Spleen (tissue), 11 donors: ENCODE results near the gene PDE1C. TPM values are rescaled to one million over a fixed set of nuclear protein-coding genes. Genes with fewer than 3 reads are reported as not detected.

Source experiments
- DNase-seq: peaks from one replicate; pipeline ENCODE4 v3.0.0-alpha.2; 2020
- H3K27ac ChIP-seq, 8 donors: fragments of 200-600 bp; sonication (generic) in 7 of 8; 1 replicate in 4 of 8; 2 replicates in 4 of 8; pipeline versions ENCODE4 v1.5.0 to v1.8.0; 2016 to 2021; ENCODE audit warnings: inconsistent platforms in 4 of 8, mild to moderate bottlenecking in 4 of 8, moderate library complexity in 1 of 8
- H3K27me3 ChIP-seq, 7 donors: fragments of 200-600 bp; sonication (generic) in 6 of 7; replicated peaks in 1 of 7; 1 replicate in 4 of 7; 2 replicates in 3 of 7; pipeline versions ENCODE4 v1.5.0 to v1.8.0; 2016 to 2021; ENCODE audit warnings: inconsistent platforms in 3 of 7, mild to moderate bottlenecking in 1 of 7
- H3K36me3 ChIP-seq, 6 donors: fragments of 200-600 bp; sonication (generic) in 5 of 6; 1 replicate in 4 of 6; 2 replicates in 2 of 6; pipeline versions ENCODE4 v1.5.0 to v1.8.0; 2016 to 2021; ENCODE audit warnings: inconsistent platforms in 2 of 6
- H3K4me1 ChIP-seq, 6 donors: fragments of 200-600 bp; sonication (generic) in 5 of 6; 1 replicate in 3 of 6; 2 replicates in 3 of 6; pipeline versions ENCODE4 v1.5.0 to v1.8.0; 2016 to 2021; ENCODE audit warnings: inconsistent platforms in 3 of 6
- H3K4me3 ChIP-seq, 8 donors: fragments of 200-600 bp; sonication (generic) in 7 of 8; 1 replicate in 4 of 8; 2 replicates in 4 of 8; pipeline versions ENCODE4 v1.5.0 to v1.8.0; 2016 to 2021; ENCODE audit warnings: inconsistent platforms in 4 of 8, mild to moderate bottlenecking in 4 of 8, moderate library complexity in 2 of 8
- H3K9me3 ChIP-seq, 8 donors: fragments of 200-600 bp; sonication (generic) in 7 of 8; 1 replicate in 4 of 8; 2 replicates in 4 of 8; pipeline versions ENCODE4 v1.5.0 to v1.8.0; 2016 to 2021; ENCODE audit warnings: inconsistent platforms in 4 of 8
- POLR2A ChIP-seq, 3 donors: fragments of 450-650 bp; IDR thresholded peaks; one replicate each; pipeline ENCODE4 v1.5.1; 2017; ENCODE audit warnings: antibody characterized with exemption in 3 of 3, mild to moderate bottlenecking in 1 of 3
- POLR2AphosphoS5 ChIP-seq, 3 donors: sonication (generic); formaldehyde crosslinking; IDR thresholded peaks; one replicate each; pipeline ENCODE4 v1.5.1; 2017; ENCODE audit warnings: antibody characterized with exemption in 3 of 3
- WGBS, 5 donors: extraction: QIAGEN DNeasy Blood & Tissue Kit in 3 of 5; methylation state at CpG; one replicate each; pipeline versions ENCODE4 v1.1.5 to v1.1.7; 2013 to 2018; 5-methylcytosine and 5-hydroxymethylcytosine counted together
- intact Hi-C: fragments of 100-400 bp; cut with DNase I; formaldehyde crosslinking; loops from one replicate; pipeline ENCODE4 v1.15.0; 2023; ENCODE audit warnings: low total_unique reads
- polyA plus RNA-seq, 3 donors: library from polyadenylated mRNA; stranded (reverse); fragments of 200-250 nt; gene quantifications; one replicate each; pipeline ENCODE4 v1.2.1, GENCODE V29; 2013
- total RNA-seq, 7 donors: library from RNA; depleted of rRNA in 3 of 7; stranded (reverse); fragments of >200 nt in 3 of 7; fragmentation: NEBNext Ultra II Directional in 4 of 7; extraction: Animal tissue kit (Norgen Biotek cat#: 25700) in 4 of 7; gene quantifications; one replicate each; pipeline versions ENCODE4 v1.1.0 to v1.2.1, GENCODE V29; 2016 to 2021
- TF ChIP-seq, protein P1 (sequence below), 11 experiments: fragments of 200-600 bp in 7 of 11; fragments of 450-650 bp in 4 of 11; sonication (generic) in 4 of 11; IDR thresholded peaks in 8 of 11; conservative IDR thresholded peaks in 3 of 11; 1 replicate in 7 of 11; 2 replicates in 4 of 11; pipeline versions ENCODE4 v1.4.0 to v1.8.0; 2016 to 2021; ENCODE audit warnings: antibody characterized with exemption in 11 of 11, inconsistent platforms in 4 of 11, mild to moderate bottlenecking in 1 of 11
- donor health status: healthy with polysubstance abuse.
- donor health status: DM: no; HTN: no; CAD: no; lungs with moderate emphysema.
- donor health status: DM: no; HTN: no; CAD: no.
- donor health status: Bipolar disorder and iron deficiency.
- donor health status: healthy.
- donor health status: DM: no; HTN: no; CAD: no.
- donor health status: DM: yes; HTN: yes; CAD: no.

The PDE1C gene
- total and polyA plus RNA-seq, 10 donors = 0.53 to 3.3 (median 1.6) TPM

DNA sequence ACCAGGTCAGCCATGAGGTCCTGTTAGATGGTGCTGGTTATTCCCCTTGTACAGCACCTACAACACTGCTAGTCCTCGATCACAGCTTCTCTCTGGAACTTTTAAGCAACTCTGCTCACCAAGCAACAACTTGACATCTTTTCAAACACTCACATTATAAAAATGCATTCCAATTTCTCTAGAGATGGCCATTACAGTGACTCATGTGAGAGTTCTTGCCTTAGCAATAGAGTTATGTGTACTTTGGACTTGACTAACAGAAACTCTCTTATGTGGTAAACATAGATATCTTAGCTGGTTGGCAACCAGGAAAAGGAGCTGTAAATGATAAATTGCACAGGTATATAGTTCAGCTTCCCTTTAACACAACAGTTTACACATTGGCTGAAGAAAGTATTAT is 122.2 kb downstream of the PDE1C start:
- no peaks in the 10 kb centered on the region for H3K4me1 ChIP-seq
- WGBS, 5 donors = 55 to 83% (median 81%) methylated on average over 1 of the region's 1 CpG
- intact Hi-C loops = no loop called here
- DNase-seq = no peak
- no peak overlapping the region for H3K27ac ChIP-seq
- no peak overlapping the region for H3K4me3 ChIP-seq
- peaks cover 0 to 36% (median 20%) of the 10 kb centered on the region in 8 donors for H3K9me3 ChIP-seq
- no peaks in the 10 kb centered on the region for H3K36me3 ChIP-seq
- TF ChIP-seq POLR2A (IDR thresholded peaks at IDR 0.05) (no peak), POLR2AphosphoS5 (IDR thresholded peaks at IDR 0.05) (no peak)
- TF ChIP-seq, protein P1, sequence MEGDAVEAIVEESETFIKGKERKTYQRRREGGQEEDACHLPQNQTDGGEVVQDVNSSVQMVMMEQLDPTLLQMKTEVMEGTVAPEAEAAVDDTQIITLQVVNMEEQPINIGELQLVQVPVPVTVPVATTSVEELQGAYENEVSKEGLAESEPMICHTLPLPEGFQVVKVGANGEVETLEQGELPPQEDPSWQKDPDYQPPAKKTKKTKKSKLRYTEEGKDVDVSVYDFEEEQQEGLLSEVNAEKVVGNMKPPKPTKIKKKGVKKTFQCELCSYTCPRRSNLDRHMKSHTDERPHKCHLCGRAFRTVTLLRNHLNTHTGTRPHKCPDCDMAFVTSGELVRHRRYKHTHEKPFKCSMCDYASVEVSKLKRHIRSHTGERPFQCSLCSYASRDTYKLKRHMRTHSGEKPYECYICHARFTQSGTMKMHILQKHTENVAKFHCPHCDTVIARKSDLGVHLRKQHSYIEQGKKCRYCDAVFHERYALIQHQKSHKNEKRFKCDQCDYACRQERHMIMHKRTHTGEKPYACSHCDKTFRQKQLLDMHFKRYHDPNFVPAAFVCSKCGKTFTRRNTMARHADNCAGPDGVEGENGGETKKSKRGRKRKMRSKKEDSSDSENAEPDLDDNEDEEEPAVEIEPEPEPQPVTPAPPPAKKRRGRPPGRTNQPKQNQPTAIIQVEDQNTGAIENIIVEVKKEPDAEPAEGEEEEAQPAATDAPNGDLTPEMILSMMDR (IDR thresholded peaks at IDR 0.05 in 8 of 11, conservative IDR thresholded peaks at IDR 0.05 in 3 of 11) = no peak
- no peaks in the 10 kb centered on the region for H3K27me3 ChIP-seq

DNA sequence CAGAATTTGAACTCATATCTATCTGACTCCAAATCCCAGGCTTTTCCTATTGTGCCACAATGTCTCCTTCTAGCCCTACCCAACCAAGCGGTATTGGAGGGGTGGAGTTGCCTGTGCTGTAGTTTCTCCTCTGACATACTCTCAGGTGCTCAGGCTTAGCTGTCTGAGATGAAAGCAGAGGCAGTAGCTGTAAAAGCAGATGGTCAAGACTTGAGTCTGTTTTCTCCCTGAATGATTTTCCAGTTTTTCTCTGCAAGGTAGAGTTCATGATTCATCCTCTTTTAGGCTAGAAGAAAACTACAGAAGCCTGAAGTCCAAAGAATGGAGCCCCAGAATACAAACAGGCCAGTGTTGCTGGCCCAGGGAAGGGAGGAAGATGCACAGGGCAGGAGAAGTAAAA is 130.0 kb downstream of the PDE1C start:
- H3K27ac ChIP-seq = no peak overlapping the region
- H3K27me3 ChIP-seq = no peaks in the 10 kb centered on the region
- peaks cover 0 to 6% (median 0%) of the 10 kb centered on the region in 8 donors for H3K9me3 ChIP-seq
- 93 to 100% (median 97%) methylated on average over 1 of the region's 1 CpG for WGBS, 5 donors
- TF ChIP-seq, protein P1 (IDR thresholded peaks at IDR 0.05 in 8 of 11, conservative IDR thresholded peaks at IDR 0.05 in 3 of 11) = no peak
- TF ChIP-seq POLR2AphosphoS5 (IDR thresholded peaks at IDR 0.05) (no peak), POLR2A (IDR thresholded peaks at IDR 0.05) (no peak)
- H3K4me3 ChIP-seq = no peak overlapping the region
- intact Hi-C loops = no loop called here
- no peaks in the 10 kb centered on the region for H3K36me3 ChIP-seq
- no peaks in the 10 kb centered on the region for H3K4me1 ChIP-seq
- no peak for DNase-seq

DNA sequence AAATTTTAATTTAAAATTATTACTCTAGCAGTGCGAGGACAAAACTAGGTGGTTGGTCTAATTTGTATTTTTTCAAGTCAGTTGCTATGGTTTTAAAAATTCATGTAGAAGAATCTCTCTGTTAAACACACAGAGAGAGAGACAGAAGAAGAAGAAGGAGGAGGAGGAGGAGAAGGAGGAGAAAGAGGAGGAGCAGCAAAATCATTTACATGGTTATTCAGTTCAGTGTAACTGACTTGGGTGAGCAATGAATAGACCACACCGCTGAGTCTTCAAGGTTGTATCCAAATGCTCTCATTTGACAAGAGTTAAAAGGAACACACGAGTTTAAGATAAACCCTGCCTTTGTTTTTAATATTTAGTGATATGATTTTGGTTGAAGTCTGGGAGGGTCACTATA is 131.1 kb downstream of the PDE1C start:
- H3K36me3 ChIP-seq = no peaks in the 10 kb centered on the region
- no peaks in the 10 kb centered on the region for H3K27me3 ChIP-seq
- intact Hi-C loops = no loop called here

DNA sequence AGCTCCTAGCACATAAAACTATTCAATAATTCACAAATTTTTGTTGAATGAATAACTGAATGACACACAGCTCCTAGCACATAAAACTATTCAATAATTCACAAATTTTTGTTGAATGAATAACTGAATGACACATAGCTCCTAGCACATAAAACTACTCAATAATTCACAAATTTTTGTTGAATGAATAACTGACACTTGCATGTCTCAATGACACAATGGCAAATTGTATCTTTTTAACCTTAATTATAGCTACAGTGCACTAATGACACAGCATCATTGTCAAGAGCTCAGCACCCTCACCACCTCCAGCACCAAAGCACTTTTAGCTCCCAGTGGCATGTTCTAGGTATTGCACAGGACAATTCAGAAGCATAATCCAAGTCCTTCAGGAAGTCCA is 131.6 kb downstream of the PDE1C start:
- TF ChIP-seq POLR2A (IDR thresholded peaks at IDR 0.05) = no peak
- TF ChIP-seq, protein P1 (IDR thresholded peaks at IDR 0.05 in 8 of 11, conservative IDR thresholded peaks at IDR 0.05 in 3 of 11) = no peak
- no peak for TF ChIP-seq POLR2AphosphoS5 (IDR thresholded peaks at IDR 0.05)
- no peaks in the 10 kb centered on the region for H3K4me1 ChIP-seq
- intact Hi-C loops = no loop called here

More for the DNA sequence above, 131.1 kb downstream of the PDE1C start:
- no peak for DNase-seq
- H3K4me3 ChIP-seq = no peak overlapping the region
- TF ChIP-seq, protein P1 (IDR thresholded peaks at IDR 0.05 in 8 of 11, conservative IDR thresholded peaks at IDR 0.05 in 3 of 11) = no peak
- no peak for TF ChIP-seq POLR2AphosphoS5 (IDR thresholded peaks at IDR 0.05)
- no peak for TF ChIP-seq POLR2A (IDR thresholded peaks at IDR 0.05)
- no peaks in the 10 kb centered on the region for H3K4me1 ChIP-seq
- H3K9me3 ChIP-seq = peaks cover 0 to 3% (median 0%) of the 10 kb centered on the region in 8 donors
- WGBS, 5 donors = 78 to 88% (median 80%) methylated on average over 3 of the region's 3 CpGs
- no peak overlapping the region for H3K27ac ChIP-seq

More for the DNA sequence above, 131.6 kb downstream of the PDE1C start:
- Histone ChIP-seq H3K27ac (no peak overlapping the region), H3K36me3 (no peaks in the 10 kb centered on the region), H3K4me3 (no peak overlapping the region), H3K27me3 (no peaks in the 10 kb centered on the region), H3K9me3 (no peaks in the 10 kb centered on the region)
- DNase-seq = no peak
